H9 (cell line): Measurements from ENCODE around the gene STAB2. TPM values are rescaled to one million over a fixed set of nuclear protein-coding genes. Genes with fewer than 3 reads are reported as not detected.

Experiments
- DNase-seq: peaks from one replicate; pipeline ENCODE4 v3.0.0-alpha.2; 2017
- H2AFZ ChIP-seq: one replicate; pipeline ENCODE4 v1.6.1; 2013; ENCODE audit warnings: mild to moderate bottlenecking, low read length, control low read depth, moderate library complexity
- H2AK5ac ChIP-seq: 2 replicates; pipeline ENCODE4 v1.6.1; 2013; ENCODE audit warnings: low read length, control low read depth, mixed read lengths; ENCODE audit not compliant: insufficient read length
- H2BK120ac ChIP-seq: one replicate; pipeline ENCODE4 v1.6.1; 2013; ENCODE audit warnings: low read depth, mild to moderate bottlenecking, low read length, control low read depth, inconsistent platforms; ENCODE audit not compliant: poor library complexity, severe bottlenecking
- H2BK12ac ChIP-seq: 2 replicates; pipeline ENCODE4 v1.6.1; 2013; ENCODE audit warnings: low read length, control low read depth, mixed read lengths, low read depth; ENCODE audit not compliant: insufficient read length
- H2BK15ac ChIP-seq: 2 replicates; pipeline ENCODE4 v1.6.1; 2013; ENCODE audit warnings: low read depth, low read length, control low read depth
- H2BK20ac ChIP-seq: one replicate; pipeline ENCODE4 v1.6.1; 2013; ENCODE audit warnings: low read depth, mild to moderate bottlenecking, low read length, control low read depth, inconsistent platforms; ENCODE audit not compliant: poor library complexity, severe bottlenecking
- H2BK5ac ChIP-seq: 2 replicates; pipeline ENCODE4 v1.6.1; 2013; ENCODE audit warnings: low read length, control low read depth, mixed read lengths; ENCODE audit not compliant: insufficient read length
- H3K14ac ChIP-seq: 2 replicates; pipeline ENCODE4 v1.6.1; 2013; ENCODE audit warnings: low read length, control low read depth; ENCODE audit not compliant: insufficient read depth
- H3K18ac ChIP-seq: 2 replicates; pipeline ENCODE4 v1.6.1; 2013; ENCODE audit warnings: low read depth, mild to moderate bottlenecking, mixed read lengths, low read length, control low read depth; ENCODE audit not compliant: insufficient read length
- H3K23ac ChIP-seq: 2 replicates; pipeline ENCODE4 v1.6.1; 2013; ENCODE audit warnings: low read length, control low read depth, mixed read lengths, low read depth; ENCODE audit not compliant: insufficient read length
- H3K23me2 ChIP-seq: 2 replicates; pipeline ENCODE4 v1.6.1; 2013; ENCODE audit warnings: low read depth, mild to moderate bottlenecking, mixed read lengths, low read length, control low read depth; ENCODE audit not compliant: insufficient read length, poor library complexity, severe bottlenecking
- H3K27ac ChIP-seq: 2 replicates; pipeline ENCODE4 v1.5.1; 2013; ENCODE audit warnings: low read length, control low read depth, mixed read lengths, low read depth; ENCODE audit not compliant: insufficient read length
- H3K27me3 ChIP-seq: 2 replicates; pipeline ENCODE4 v1.6.1; 2013; ENCODE audit warnings: low read length, control low read depth, inconsistent platforms; ENCODE audit not compliant: insufficient read depth
- H3K4ac ChIP-seq: 2 replicates; pipeline ENCODE4 v1.6.1; 2013; ENCODE audit warnings: low read depth, mild to moderate bottlenecking, control low read depth, inconsistent platforms, low read length, moderate library complexity
- H3K4me1 ChIP-seq: 2 replicates; pipeline ENCODE4 v1.6.1; 2013; ENCODE audit warnings: low read length, control low read depth, inconsistent platforms; ENCODE audit not compliant: insufficient read depth
- H3K4me2 ChIP-seq: 2 replicates; pipeline ENCODE4 v1.6.1; 2013; ENCODE audit warnings: low read length, control low read depth, mixed read lengths; ENCODE audit not compliant: insufficient read length, insufficient read depth
- H3K56ac ChIP-seq: 2 replicates; pipeline ENCODE4 v1.6.1; 2013; ENCODE audit warnings: low read depth, mild to moderate bottlenecking, mixed read lengths, low read length, control low read depth; ENCODE audit not compliant: insufficient read length
- H3K79me1 ChIP-seq: 2 replicates; pipeline ENCODE4 v1.6.1; 2013; ENCODE audit warnings: low read depth, mild to moderate bottlenecking, moderate library complexity, low read length, control low read depth, inconsistent platforms; ENCODE audit not compliant: insufficient read depth, poor library complexity, severe bottlenecking
- H3K79me2 ChIP-seq: 2 replicates; pipeline ENCODE4 v1.6.1; 2013; ENCODE audit warnings: low read length, control low read depth, inconsistent platforms; ENCODE audit not compliant: insufficient read depth
- H3K9ac ChIP-seq: 2 replicates; pipeline ENCODE4 v1.6.1; 2013; ENCODE audit warnings: low read length, control low read depth, mixed read lengths; ENCODE audit not compliant: insufficient read length; ENCODE audit errors: extremely low read depth
- H3K9me3 ChIP-seq: one replicate; pipeline ENCODE4 v1.6.1; 2013; ENCODE audit warnings: low read depth, low read length, inconsistent platforms; ENCODE audit not compliant: control insufficient read depth
- H3T11ph ChIP-seq: one replicate; pipeline ENCODE4 v1.6.1; 2013; ENCODE audit warnings: mild to moderate bottlenecking, low read length, control low read depth, inconsistent platforms
- H4K20me1 ChIP-seq: one replicate; pipeline ENCODE4 v1.6.1; 2013; ENCODE audit not compliant: control insufficient read depth, insufficient read length, insufficient read depth
- H4K5ac ChIP-seq: 2 replicates; pipeline ENCODE4 v1.6.1; 2013; ENCODE audit warnings: low read depth, mild to moderate bottlenecking, mixed read lengths, low read length, control low read depth; ENCODE audit not compliant: insufficient read length
- H4K8ac ChIP-seq: replicated peaks from 2 replicates; pipeline ENCODE4 v1.6.1; 2013; ENCODE audit warnings: low read length, control low read depth, mixed read lengths, low read depth; ENCODE audit not compliant: insufficient read length
- H4K91ac ChIP-seq: 2 replicates; pipeline ENCODE4 v1.6.1; 2013; ENCODE audit warnings: low read depth, mild to moderate bottlenecking, moderate library complexity, mixed read lengths, low read length, control low read depth; ENCODE audit not compliant: insufficient read length
- H3K27ac Mint-ChIP-seq, 3 experiments: 2 replicates in 2 of 3; 3 replicates in 1 of 3; pipeline ENCODE4 v1.8.0; 2020 to 2021; ENCODE audit warnings: mixed read lengths in 3 of 3, mild to moderate bottlenecking in 1 of 3, moderate library complexity in 1 of 3
- H3K27me3 Mint-ChIP-seq: 2 replicates; pipeline ENCODE4 v1.8.0; 2021; ENCODE audit warnings: low read depth, mild to moderate bottlenecking, moderate library complexity, mixed read lengths
- H3K36me3 Mint-ChIP-seq, 3 experiments: 2 replicates in 2 of 3; 3 replicates in 1 of 3; pipeline ENCODE4 v1.8.0; 2020 to 2021; ENCODE audit warnings: low read depth in 3 of 3, mixed read lengths in 3 of 3; ENCODE audit not compliant: insufficient read depth in 1 of 3
- H3K4me1 Mint-ChIP-seq, 2 experiments: 2 replicates each; pipeline ENCODE4 v1.8.0; 2020; ENCODE audit warnings: mixed read lengths in 2 of 2
- H3K4me3 Mint-ChIP-seq, 2 experiments: 2 replicates in 1 of 2; 3 replicates in 1 of 2; pipeline ENCODE4 v1.8.0; 2020 to 2021; ENCODE audit warnings: mild to moderate bottlenecking in 2 of 2, mixed read lengths in 2 of 2, moderate library complexity in 1 of 2
- H3K9me3 Mint-ChIP-seq, 2 experiments: 2 replicates in 1 of 2; 3 replicates in 1 of 2; pipeline ENCODE4 v1.8.0; 2020; ENCODE audit warnings: mild to moderate bottlenecking in 2 of 2, mixed read lengths in 2 of 2, moderate library complexity in 1 of 2
- WGBS: extraction: QIAGEN DNeasy Blood & Tissue Kit; methylation state at CpG from one replicate; pipeline ENCODE4 v1.1.7; 2013; ENCODE audit warnings: missing lambda C conversion rate, low lambda C conversion rate, mixed read lengths; ENCODE audit not compliant: insufficient read length; ENCODE audit errors: extremely low coverage; 5-methylcytosine and 5-hydroxymethylcytosine counted together
- total RNA-seq: library from RNA; stranded (reverse); gene quantifications from 2 replicates; pipeline ENCODE4 v1.2.1, GENCODE V29; 2021
- TF ChIP-seq, protein P1 (sequence below): fragments of 200-600 bp; sonication (generic); conservative IDR thresholded peaks from 3 replicates; pipeline ENCODE4 v1.8.0; 2021; ENCODE audit warnings: antibody characterized with exemption, mild to moderate bottlenecking

The STAB2 gene
- total RNA-seq, 1 experiment from 2014 or later: 0.02 TPM

DNA sequence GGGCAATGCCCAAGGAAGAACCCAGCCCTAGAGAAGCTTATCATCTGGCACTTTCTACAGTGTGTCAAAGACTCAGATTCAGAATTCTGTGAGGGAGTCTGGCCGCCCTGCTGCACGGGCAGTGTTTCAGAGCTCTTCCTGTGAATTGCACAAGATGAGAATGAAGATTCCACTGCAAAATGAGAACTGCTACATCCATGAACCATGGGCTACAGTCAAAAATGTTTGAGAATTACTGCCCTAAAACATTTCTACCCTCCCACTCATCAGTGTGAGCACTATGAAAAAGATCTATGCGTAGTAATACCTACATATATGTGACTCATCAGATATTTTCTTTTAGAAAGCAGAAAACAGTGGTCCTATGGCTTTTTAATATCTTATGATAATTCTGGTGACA is 104.0 kb downstream of the STAB2 start:
- H3K27me3 Mint-ChIP-seq: peaks cover 2% of the 10 kb centered on the region; the same call in 1 of the 2 replicates

More for the DNA sequence above, 104.0 kb downstream of the STAB2 start:
- Histone ChIP-seq H2BK120ac (no peak overlapping the region), H2BK15ac (no peak overlapping the region), H3K4me2 (no peak overlapping the region), H3K9me3 (no peaks in the 10 kb centered on the region), H3K23ac (no peak overlapping the region), H3K9ac (no peak overlapping the region), H3K27ac (no peak overlapping the region), H3K79me2 (no peaks in the 10 kb centered on the region), H4K20me1 (no peaks in the 10 kb centered on the region), H3K23me2 (no peaks in the 10 kb centered on the region), H3K79me1 (no peaks in the 10 kb centered on the region), H3K14ac (no peak overlapping the region), H2BK5ac (no peak overlapping the region), H2AFZ (no peak overlapping the region), H3K27me3 (no peaks in the 10 kb centered on the region), H4K5ac (no peak overlapping the region), H3T11ph (no peak overlapping the region), H2BK12ac (no peak overlapping the region), H2AK5ac (no peak overlapping the region), H3K4me1 (no peaks in the 10 kb centered on the region), H3K18ac (no peak overlapping the region), H4K8ac (no peak overlapping the region), H3K4ac (no peak overlapping the region), H3K56ac (no peak overlapping the region), H4K91ac (no peak overlapping the region), H2BK20ac (no peak overlapping the region)
- Mint-ChIP-seq H3K9me3 (no peaks in the 10 kb centered on the region; a peak in 1 of 5 replicates), H3K27ac (no peak overlapping the region), H3K4me1 (peaks cover 11 to 12% of the 10 kb centered on the region in 2 experiments), H3K36me3 (no peaks in the 10 kb centered on the region), H3K4me3 (no peak overlapping the region)
- TF ChIP-seq, protein P1, sequence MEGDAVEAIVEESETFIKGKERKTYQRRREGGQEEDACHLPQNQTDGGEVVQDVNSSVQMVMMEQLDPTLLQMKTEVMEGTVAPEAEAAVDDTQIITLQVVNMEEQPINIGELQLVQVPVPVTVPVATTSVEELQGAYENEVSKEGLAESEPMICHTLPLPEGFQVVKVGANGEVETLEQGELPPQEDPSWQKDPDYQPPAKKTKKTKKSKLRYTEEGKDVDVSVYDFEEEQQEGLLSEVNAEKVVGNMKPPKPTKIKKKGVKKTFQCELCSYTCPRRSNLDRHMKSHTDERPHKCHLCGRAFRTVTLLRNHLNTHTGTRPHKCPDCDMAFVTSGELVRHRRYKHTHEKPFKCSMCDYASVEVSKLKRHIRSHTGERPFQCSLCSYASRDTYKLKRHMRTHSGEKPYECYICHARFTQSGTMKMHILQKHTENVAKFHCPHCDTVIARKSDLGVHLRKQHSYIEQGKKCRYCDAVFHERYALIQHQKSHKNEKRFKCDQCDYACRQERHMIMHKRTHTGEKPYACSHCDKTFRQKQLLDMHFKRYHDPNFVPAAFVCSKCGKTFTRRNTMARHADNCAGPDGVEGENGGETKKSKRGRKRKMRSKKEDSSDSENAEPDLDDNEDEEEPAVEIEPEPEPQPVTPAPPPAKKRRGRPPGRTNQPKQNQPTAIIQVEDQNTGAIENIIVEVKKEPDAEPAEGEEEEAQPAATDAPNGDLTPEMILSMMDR: no peak
- WGBS: no CpG with 5 or more reads among the region's 3 CpGs
- no peak for DNase-seq
